Astrocyte of the spinal cord (primary cell): ENCODE measurements around the gene PRPF19.

Source experiments
- DNase-seq: peaks from one replicate; pipeline ENCODE4 v3.0.0; 2011; ENCODE audit warnings: low read depth, low spot score
- H3K4me3 ChIP-seq: 2 replicates; pipeline ENCODE4 v1.5.1; 2011; ENCODE audit warnings: low read depth, mild to moderate bottlenecking, low read length, moderate library complexity
- CTCF ChIP-seq: IDR thresholded peaks from 2 replicates; pipeline ENCODE4 v1.5.1; 2012; ENCODE audit warnings: low read depth, mild to moderate bottlenecking, low read length, inconsistent platforms
- in situ Hi-C: cut with HindIII; loops from 2 replicates; pipeline ENCODE4 v1.10.0; 2017; ENCODE audit warnings: low sequenced_read_pairs

The PRPF19 gene

GRCh38 chr11:60860943-60861342, 45.4 kb downstream of the PRPF19 start:
- DNase-seq = peak; percentile 67
- no peak overlapping the region for H3K4me3 ChIP-seq
- TF ChIP-seq CTCF = no peak
- in situ Hi-C loops = no loop called here

GRCh38 chr11:60859616-60860250, 46.7 kb downstream of the PRPF19 start:
- no peak for DNase-seq
- in situ Hi-C loops = no loop called here
- TF ChIP-seq CTCF = no peak

GRCh38 chr11:60858731-60859464, 47.5 kb downstream of the PRPF19 start:
- H3K4me3 ChIP-seq = no peak overlapping the region
- in situ Hi-C loops = no loop called here
- DNase-seq = no peak
- no peak for TF ChIP-seq CTCF

More at GRCh38 chr11:60859616-60860250, 46.7 kb downstream of the PRPF19 start:
- no peak overlapping the region for H3K4me3 ChIP-seq

- in situ Hi-C loops = no loop called here
- DNase-seq = no peak
- TF ChIP-seq CTCF = no peak
- no peak overlapping the region for H3K4me3 ChIP-seq
Observed at GRCh38 chr11:60858236-60858635, 48.1 kb downstream of the PRPF19 start.

GRCh38 chr11:60857378-60858232, 48.8 kb downstream of the PRPF19 start:
- in situ Hi-C loops = no loop called here
- peak; percentile 64 for DNase-seq
- TF ChIP-seq CTCF = no peak
- no peak overlapping the region for H3K4me3 ChIP-seq
